Stimulated activated naive CD8-positive, alpha-beta T cell treated with anti-CD3 and anti-CD28 coated beads, Interleukin-15, Interleukin-2, amounts not matched to agents 100 ng/mL and 50 ng/mL, for 24 hours (primary cell): Measurements from ENCODE around the gene NFE2L2.
A peak's percentile ranks its signal among the peaks of the same experiment; 100 is the strongest.
"Not testable (repeated sequence)": the region's sequence is repeated elsewhere in the genome, so short reads cannot be mapped to it uniquely, and the experiment has no call there.

Experiments used
- H3K27ac Mint-ChIP-seq: one replicate; pipeline ENCODE4 v1.8.0; 2021; ENCODE audit warnings: mild to moderate bottlenecking, mixed read lengths
- H3K27me3 Mint-ChIP-seq: one replicate; pipeline ENCODE4 v1.8.0; 2021; ENCODE audit warnings: mixed read lengths
- H3K36me3 Mint-ChIP-seq: one replicate; pipeline ENCODE4 v1.8.0; 2021; ENCODE audit warnings: low read depth, mixed read lengths
- H3K4me1 Mint-ChIP-seq: one replicate; pipeline ENCODE4 v1.8.0; 2021; ENCODE audit warnings: low read depth, mixed read lengths
- H3K4me3 Mint-ChIP-seq: one replicate; pipeline ENCODE4 v1.8.0; 2021; ENCODE audit warnings: mild to moderate bottlenecking, mixed read lengths
- H3K9me3 Mint-ChIP-seq: one replicate; pipeline ENCODE4 v1.8.0; 2021; ENCODE audit warnings: mixed read lengths

NFE2L2 gene

DNA sequence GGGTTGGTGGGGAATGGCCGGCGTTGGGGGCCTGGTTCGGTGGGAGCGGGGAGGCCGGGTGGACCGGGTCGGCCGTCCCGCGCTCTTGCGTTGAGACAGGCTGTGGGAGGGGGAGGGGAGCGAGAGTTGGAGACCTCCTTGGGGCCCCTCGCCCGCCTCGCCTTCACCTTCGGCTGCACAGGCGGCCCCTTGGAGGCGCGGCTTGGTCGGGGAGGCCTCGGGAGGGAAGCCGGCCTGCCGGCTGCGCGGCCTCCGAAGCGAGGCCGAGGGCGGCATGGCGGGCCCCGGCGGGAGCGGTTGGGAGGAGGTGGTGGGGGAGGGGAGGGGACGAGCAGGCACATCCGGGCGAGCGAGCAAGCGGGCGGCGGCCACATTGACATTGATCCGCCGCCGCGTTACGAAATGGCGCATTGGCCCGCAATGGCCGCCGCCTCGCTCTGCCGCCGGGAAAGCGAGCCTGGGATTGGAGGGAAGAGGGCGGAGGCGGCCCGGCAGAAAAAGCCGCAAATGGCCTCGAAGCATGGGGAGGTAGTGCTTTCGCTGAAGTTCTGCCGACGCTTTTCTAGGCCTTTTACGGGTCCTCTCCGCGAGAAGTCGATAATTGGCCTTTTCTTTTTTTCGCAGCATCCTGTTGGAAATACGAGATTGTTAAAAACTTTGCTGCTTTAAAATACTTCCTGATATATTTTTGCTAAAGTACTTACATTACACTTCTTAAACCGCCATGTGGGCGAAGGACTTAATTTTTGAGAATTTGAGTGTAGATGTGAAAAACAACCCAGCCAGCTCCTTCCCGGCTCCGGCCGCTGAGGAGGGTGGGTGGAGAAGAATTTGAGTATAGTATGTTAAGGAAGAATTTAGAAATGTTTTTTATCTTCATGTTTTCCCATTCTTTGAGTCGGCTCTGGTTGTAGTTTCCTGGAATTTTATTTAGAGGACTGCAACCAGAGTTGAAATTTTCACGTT lies 51.4 kb downstream of the NFE2L2 start:
- Mint-ChIP-seq H3K27ac (peak overlapping the region; percentile 99), H3K9me3 (no peaks in the 10 kb centered on the region), H3K4me1 (peaks cover 60% of the 10 kb centered on the region), H3K4me3 (peak overlapping the region; percentile 95), H3K27me3 (no peaks in the 10 kb centered on the region), H3K36me3 (peaks cover 52% of the 10 kb centered on the region)

DNA sequence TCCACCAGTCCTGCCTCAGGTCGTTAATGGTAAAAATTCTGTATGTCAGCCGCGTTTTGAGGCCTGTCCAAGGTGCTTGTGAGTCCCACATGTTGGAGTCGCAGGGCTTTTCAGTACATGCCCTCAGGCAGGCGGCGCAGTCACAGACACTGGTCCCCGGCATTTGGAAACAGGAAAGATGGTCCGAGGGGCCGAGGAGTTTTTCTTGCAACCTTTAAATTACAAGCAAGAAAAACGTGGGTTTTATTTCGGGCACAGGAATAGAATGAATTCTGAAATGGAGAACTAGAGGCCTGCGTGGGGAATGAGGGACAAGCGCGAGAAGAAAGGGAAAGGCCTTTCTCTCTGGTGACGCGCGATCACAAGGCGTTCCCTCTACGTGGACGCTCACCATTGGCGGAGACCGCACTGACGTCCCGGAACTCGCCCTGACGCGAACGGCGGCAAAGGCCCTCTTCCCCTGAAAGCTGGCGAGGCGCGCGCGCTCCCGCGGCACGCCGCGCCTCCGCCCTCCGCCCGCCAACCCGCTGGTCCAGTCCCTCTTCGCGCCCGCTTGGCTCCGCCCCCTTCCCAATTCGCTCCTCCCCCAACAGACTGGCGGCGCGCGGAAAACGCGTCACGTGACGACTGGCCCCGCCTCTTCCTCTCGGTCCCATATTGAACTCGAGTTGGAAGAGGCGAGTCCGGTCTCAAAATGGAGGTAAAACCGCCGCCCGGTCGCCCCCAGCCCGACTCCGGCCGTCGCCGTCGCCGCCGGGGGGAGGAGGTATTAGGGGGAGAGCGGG lies 52.2 kb downstream of the NFE2L2 start, which contains the start of gene HNRNPA3:
Gene HNRNPA3, plus strand, starts transcription at position 689 of the 785 bp plus-strand sequence. Its CDS starts 6 bp downstream, at position 695.
- no peaks in the 10 kb centered on the region for H3K9me3 Mint-ChIP-seq
- peak within 1 kb of the TSS; percentile 95 for H3K4me3 Mint-ChIP-seq
- peaks cover 59% of the 10 kb centered on the region for H3K4me1 Mint-ChIP-seq
- H3K27ac Mint-ChIP-seq, result peak within 1 kb of the TSS; percentile 99
- peaks cover 49% of the 10 kb centered on the region for H3K36me3 Mint-ChIP-seq
- H3K27me3 Mint-ChIP-seq, result no peaks in the 10 kb centered on the region

DNA sequence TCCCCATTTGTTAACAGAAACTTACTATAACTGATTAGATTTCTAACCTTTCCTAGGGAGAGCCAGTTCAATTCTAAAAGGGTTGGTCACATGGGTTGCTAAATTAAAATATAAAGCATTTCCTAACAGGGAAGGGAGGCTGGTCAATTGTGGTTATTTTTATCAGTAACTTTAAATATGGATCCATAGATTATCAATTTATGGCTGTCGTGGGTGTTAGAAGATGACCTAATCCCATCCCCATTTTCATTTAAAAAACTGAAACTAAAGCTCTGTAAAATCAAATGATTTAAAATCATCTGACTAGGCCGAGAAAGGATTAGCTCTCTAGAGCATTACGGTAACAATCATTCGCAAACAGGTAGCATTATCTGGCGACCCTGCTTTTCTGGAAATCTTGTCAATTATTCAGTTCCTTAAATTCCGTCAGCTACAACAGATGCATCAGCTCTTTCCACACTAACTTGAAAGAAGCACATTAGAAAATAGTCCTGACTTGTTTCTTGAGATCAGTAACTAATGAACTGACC lies 52.9 kb downstream of the NFE2L2 start:
- no peaks in the 10 kb centered on the region for H3K27me3 Mint-ChIP-seq
- peak overlapping the region; percentile 95 for H3K4me3 Mint-ChIP-seq
- H3K36me3 Mint-ChIP-seq, result peaks cover 43% of the 10 kb centered on the region
- peaks cover 58% of the 10 kb centered on the region for H3K4me1 Mint-ChIP-seq
- H3K9me3 Mint-ChIP-seq, result no peaks in the 10 kb centered on the region
- H3K27ac Mint-ChIP-seq, result peak overlapping the region; percentile 99

DNA sequence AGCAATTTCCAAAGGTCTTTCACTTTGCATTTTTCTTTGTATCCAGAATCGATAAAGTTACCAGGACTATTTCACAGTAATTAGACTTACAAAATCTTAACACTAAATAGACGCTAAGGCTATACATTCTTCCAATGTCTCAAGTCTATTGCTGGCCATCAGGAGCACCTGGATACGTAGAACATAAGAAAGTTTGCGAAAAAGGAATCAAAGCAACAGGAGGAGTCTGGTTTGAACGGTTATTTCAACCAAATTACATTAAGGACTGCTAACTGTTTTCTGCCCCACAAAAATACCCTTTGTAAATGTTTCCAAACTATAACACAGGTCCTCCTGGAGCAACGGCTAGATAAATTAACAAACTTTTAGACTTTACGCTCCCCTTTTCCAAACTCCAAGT lies 53.4 kb downstream of the NFE2L2 start:
- H3K27me3 Mint-ChIP-seq, result no peaks in the 10 kb centered on the region
- H3K9me3 Mint-ChIP-seq, result no peaks in the 10 kb centered on the region
- peaks cover 57% of the 10 kb centered on the region for H3K4me1 Mint-ChIP-seq
- peak overlapping the region; percentile 99 for H3K27ac Mint-ChIP-seq
- peak overlapping the region; percentile 95 for H3K4me3 Mint-ChIP-seq
- peaks cover 41% of the 10 kb centered on the region for H3K36me3 Mint-ChIP-seq

DNA sequence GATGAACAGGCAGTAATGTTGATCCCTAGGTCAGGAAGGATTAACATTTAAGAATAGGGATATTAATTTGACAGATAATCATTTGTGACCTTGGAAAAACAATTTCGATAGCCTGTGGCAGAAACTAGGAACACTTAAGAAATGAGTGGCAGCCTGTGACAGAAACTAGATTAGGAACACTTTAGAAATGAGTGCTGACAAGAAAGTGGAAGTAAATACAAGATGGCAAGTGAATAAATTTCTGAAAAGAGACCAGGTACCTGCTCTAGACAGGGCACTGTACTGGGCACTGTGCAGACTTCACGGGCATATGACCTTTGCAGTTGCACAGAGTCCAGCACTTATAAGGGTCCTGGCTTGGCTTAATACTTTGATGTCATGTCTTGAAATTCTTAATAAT lies 57.4 kb downstream of the NFE2L2 start:
- Mint-ChIP-seq H3K4me3 (no peak overlapping the region), H3K27me3 (no peaks in the 10 kb centered on the region), H3K36me3 (peaks cover 11% of the 10 kb centered on the region), H3K9me3 (no peaks in the 10 kb centered on the region), H3K4me1 (peaks cover 32% of the 10 kb centered on the region), H3K27ac (no peak overlapping the region)

DNA sequence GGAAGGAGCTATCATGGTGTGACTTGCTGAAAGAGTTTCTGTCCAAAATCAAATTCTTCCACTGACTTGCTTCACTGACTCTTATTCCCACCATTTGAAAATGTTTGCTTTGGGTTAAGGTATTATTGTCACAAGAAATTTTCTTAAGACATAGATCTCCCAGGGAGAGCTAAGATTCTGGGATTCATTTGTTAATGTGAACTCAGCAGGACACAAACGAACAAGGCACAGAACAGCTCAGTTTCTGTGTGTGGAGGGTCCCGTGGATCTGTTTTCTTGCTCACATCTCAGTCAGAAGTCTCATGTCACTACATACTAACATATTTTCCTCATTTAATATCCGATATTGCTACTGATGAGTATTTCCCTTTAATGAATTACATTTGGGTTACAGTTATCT lies 60.1 kb downstream of the NFE2L2 start:
- H3K27me3 Mint-ChIP-seq, result no peaks in the 10 kb centered on the region
- no peaks in the 10 kb centered on the region for H3K9me3 Mint-ChIP-seq
- H3K36me3 Mint-ChIP-seq, result peaks cover 8% of the 10 kb centered on the region
- no peak overlapping the region for H3K27ac Mint-ChIP-seq
- peaks cover 18% of the 10 kb centered on the region for H3K4me1 Mint-ChIP-seq
- no peak overlapping the region for H3K4me3 Mint-ChIP-seq

DNA sequence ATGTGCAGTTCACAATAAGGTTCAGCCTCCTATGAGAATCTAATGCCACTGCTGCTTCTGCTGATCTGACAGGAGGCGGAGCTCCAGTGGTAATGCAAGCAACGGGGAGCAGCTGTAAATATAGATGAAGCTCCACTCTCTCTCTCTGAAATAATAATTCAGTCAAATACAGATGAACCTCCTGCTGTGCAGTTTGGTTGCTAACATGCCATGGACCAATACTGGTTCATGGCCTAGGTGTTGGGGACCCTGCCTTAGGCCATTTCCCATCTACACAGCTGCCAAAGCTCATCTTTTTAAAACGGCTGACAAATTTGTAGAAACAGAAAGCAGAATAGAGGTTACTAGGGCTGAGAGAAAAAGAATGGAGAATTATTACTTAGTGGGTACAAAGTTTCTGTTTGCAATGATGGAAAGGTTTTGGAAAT lies 62.6 kb downstream of the NFE2L2 start:
- Mint-ChIP-seq H3K9me3 (no peaks in the 10 kb centered on the region), H3K4me1 (peaks cover 5% of the 10 kb centered on the region), H3K27ac (no peak overlapping the region), H3K36me3 (peaks cover 4% of the 10 kb centered on the region), H3K4me3 (no peak overlapping the region), H3K27me3 (no peaks in the 10 kb centered on the region)

DNA sequence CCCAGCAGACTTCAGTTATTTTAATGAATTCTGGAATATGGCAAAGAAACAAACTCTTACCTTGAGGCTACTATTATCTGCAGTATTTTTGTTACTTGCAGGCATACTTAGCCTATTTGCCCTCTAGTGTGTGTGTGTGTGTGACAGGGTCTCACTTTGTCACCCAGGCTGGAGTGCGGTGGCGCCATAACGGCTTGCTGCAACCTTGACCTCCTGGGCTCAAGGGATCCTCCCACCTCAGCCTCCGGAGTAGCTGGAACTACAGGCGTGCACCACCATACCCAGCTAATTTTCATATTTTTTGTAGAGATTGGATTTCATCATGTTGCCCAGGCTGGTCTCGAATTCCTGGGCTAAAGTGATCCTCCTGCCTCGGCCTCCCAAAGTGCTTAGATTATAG lies 64.1 kb downstream of the NFE2L2 start:
- not testable (repeated sequence) for H3K4me1 Mint-ChIP-seq, H3K4me3 Mint-ChIP-seq, H3K36me3 Mint-ChIP-seq, H3K27ac Mint-ChIP-seq, H3K9me3 Mint-ChIP-seq, H3K27me3 Mint-ChIP-seq

DNA sequence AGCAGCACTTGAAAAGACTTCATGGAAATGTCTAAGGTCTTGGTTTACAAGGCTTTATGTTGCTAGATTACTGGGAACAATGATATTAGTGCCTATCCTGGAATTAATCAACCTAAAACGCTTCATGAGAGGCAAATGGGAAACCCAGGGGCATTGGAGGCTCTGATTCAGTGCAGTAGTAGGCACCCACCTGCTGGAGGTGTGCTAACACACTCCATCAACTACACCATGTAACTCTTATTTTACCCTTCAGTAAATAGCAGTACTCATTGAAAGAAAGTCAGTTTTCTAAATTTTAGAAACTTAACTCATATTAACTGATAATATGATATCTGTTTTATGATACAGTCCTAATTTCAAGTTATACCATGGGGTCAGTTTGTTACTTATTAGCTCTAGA lies 69.3 kb downstream of the NFE2L2 start:
- H3K4me1 Mint-ChIP-seq, result peaks cover 6% of the 10 kb centered on the region
- H3K27ac Mint-ChIP-seq, result no peak overlapping the region
- no peaks in the 10 kb centered on the region for H3K36me3 Mint-ChIP-seq
- no peak overlapping the region for H3K4me3 Mint-ChIP-seq
- no peaks in the 10 kb centered on the region for H3K27me3 Mint-ChIP-seq
- no peaks in the 10 kb centered on the region for H3K9me3 Mint-ChIP-seq

DNA sequence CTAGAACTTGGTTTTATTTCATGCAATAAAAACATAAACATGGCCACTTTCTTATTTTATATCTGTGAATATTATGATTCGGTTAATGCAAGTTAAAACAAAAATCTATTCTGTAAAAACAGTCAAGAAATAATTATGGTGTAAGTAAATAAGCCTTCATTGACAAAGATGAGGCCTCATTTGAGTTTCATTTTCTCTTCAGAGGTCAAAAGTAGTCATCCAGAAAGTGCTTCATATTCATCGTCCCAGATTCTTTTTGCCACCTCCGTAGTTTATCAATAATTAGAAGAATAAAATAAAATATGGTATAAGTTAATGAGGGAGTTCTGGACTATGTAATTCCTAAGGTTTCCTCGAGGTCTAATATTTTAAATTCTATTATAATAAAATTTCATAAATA lies 71.3 kb downstream of the NFE2L2 start:
- no peak overlapping the region for H3K4me3 Mint-ChIP-seq
- H3K36me3 Mint-ChIP-seq, result no peaks in the 10 kb centered on the region
- H3K27ac Mint-ChIP-seq, result no peak overlapping the region
- H3K27me3 Mint-ChIP-seq, result no peaks in the 10 kb centered on the region
- no peaks in the 10 kb centered on the region for H3K9me3 Mint-ChIP-seq
- H3K4me1 Mint-ChIP-seq, result peaks cover 6% of the 10 kb centered on the region

DNA sequence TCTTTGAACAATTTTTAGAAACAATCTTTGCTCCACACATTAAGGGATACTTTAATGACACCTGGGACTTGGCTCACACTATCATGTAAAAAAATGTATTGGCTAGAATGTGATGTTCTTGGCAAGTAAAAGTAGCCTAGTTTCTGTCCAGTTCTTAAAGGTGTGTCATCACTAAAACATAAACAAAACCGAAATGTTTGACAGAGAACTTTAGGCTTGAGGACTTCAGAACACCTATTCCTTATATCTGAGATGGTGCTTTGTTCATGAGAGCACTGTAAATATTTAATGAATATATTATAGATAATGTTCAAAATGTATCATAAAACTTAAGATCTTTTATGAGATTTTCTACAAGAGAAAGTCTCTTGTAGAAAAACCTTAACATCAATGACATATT lies 71.7 kb downstream of the NFE2L2 start:
- Mint-ChIP-seq H3K4me3 (no peak overlapping the region), H3K4me1 (peaks cover 6% of the 10 kb centered on the region), H3K27ac (no peak overlapping the region), H3K27me3 (no peaks in the 10 kb centered on the region), H3K36me3 (no peaks in the 10 kb centered on the region), H3K9me3 (no peaks in the 10 kb centered on the region)

DNA sequence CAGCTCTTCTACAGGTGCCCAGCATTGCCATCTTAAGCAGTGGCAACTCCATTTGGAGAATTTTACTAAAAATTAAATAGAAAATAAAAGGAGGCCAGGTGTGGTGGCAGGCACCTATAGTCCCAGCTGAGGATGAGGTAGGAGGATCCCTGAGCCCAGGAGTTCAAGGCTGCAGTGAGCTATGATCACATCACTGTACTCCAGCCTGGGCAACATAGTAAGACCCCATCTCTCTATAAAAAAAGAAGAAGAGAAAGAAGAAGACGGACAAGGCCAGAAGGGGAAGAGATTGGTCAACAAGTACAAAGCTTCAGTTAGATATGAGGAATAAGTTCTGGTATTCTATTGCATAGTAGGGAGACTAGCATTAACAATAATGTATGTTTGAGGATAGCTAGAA lies 73.6 kb downstream of the NFE2L2 start:
- no peak overlapping the region for H3K4me3 Mint-ChIP-seq
- no peaks in the 10 kb centered on the region for H3K27me3 Mint-ChIP-seq
- no peak overlapping the region for H3K27ac Mint-ChIP-seq
- no peaks in the 10 kb centered on the region for H3K36me3 Mint-ChIP-seq
- H3K9me3 Mint-ChIP-seq, result no peaks in the 10 kb centered on the region
- H3K4me1 Mint-ChIP-seq, result peaks cover 6% of the 10 kb centered on the region

DNA sequence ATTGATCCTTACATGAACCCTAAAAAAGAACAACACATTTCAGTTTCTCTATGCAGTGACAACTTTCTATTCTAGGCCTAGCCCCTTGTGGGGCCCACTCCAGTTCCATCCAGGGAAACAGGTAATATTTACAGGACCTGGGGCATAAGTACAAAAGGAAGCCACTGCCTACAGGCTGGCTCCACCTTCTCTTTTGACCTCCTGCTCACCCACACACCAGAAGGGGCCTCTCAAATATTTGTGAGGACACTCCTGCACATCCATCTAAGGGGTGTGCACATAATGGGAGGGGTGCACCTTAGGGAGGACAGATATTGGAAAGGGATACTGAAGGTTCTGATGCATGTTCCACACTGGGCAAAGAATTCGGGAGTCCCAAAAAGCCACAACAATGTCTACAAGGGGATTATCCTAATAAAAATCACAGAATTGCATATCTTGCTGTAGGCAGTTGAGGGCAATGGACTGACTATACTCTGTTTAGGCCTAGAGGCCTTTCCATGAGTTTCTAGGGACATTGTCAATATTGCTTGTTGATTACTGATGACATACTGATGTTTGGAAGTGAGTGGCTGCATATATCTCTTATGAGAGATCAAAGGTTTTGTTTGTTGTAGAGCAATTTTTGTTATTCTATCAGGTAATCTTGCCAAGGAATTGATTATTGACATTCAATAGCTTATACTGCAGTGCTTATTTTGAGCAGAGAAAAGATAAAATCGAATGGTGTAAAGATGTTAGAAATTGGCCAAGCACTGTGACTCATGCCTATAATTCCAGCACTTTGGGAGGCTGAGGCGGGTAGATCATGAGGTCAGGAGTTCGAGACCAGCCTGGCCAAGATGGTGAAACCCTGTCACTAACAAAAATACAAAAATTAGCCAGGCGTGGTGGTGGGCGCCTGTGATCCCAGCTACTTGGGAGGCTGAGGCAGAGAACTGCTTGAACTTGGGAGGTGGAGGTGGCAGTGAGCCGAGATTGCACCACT lies 75.8 kb downstream of the NFE2L2 start:
- Mint-ChIP-seq H3K36me3 (no peaks in the 10 kb centered on the region), H3K27me3 (no peaks in the 10 kb centered on the region), H3K9me3 (no peaks in the 10 kb centered on the region), H3K4me3 (no peak overlapping the region), H3K4me1 (peaks cover 6% of the 10 kb centered on the region), H3K27ac (no peak overlapping the region)

DNA sequence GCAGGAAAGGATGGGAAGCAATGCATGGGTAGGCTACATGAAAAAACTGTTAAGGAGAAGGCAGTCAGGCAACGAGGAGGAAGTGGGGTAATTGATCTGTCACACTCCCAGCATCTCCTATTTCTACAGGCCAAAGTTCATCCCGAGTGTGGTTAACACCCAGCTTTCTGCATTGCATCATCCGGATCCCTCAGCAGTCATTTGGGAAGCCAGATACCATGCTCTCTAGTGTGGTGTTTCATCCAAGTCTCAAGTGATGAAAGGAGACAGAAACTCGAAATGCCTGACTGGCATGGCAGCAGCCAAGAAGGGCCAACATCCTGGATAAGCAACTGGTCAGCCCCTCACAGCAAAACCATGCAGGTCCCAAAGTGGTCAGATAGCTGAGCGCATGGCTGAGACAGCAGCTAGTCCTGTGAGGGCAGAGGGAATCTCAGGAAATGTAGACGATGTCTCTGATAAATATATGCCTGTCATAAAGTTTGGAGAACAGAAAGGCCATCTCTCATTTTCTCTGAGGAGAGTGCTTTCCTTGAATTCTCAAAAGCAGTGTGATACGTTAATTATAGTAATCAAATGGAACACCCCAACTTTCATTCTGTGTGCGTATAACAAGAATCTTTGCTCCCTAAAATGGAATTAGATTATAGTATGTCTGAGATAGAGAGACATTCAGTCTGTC lies 76.8 kb downstream of the NFE2L2 start:
- Mint-ChIP-seq H3K4me1 (no peaks in the 10 kb centered on the region), H3K27me3 (no peaks in the 10 kb centered on the region), H3K4me3 (no peak overlapping the region), H3K36me3 (no peaks in the 10 kb centered on the region), H3K9me3 (no peaks in the 10 kb centered on the region), H3K27ac (no peak overlapping the region)
